Measurements from ENCODE around the gene UTS2B. TPM values are rescaled to one million over a fixed set of nuclear protein-coding genes. Genes with fewer than 3 reads are reported as not detected.

Gene UTS2B
- total RNA-seq, 4 donors from 2014 or later: 0.27 to 3.4 (median 2.2) TPM; not detected in 1

- Histone ChIP-seq H3K27ac (no peak overlapping the region), H3K4me3 (no peak overlapping the region), H3K36me3 (no peaks in the 10 kb centered on the region), H3K9me3 (no peaks in the 10 kb centered on the region), H3K4me1 (no peaks in the 10 kb centered on the region), H3K27me3 (no peaks in the 10 kb centered on the region)
- TF ChIP-seq POLR2AphosphoS5 (IDR thresholded peaks at IDR 0.05): no peak
- TF ChIP-seq POLR2A (IDR thresholded peaks at IDR 0.05): no peak
- TF ChIP-seq CTCF (IDR thresholded peaks at IDR 0.05): no peak
- no peak for TF ChIP-seq EP300 (IDR thresholded peaks at IDR 0.05; ENCODE audit: low read depth)
- in situ Hi-C loops (cut with MboI; ENCODE audit: low pct_ligation_motif_present in 1 of 4, low pct_unique_long_range_greater_than_20kb in 1 of 4, low sequenced_read_pairs in 3 of 4): no loop called here
- no peak for DNase-seq
- intact Hi-C loops (cut with DNase I; ENCODE audit: low total_unique reads): no loop called here
Observed at GRCh38 chr3:191261304-191261638, 69.1 kb downstream of the UTS2B start.

GRCh38 chr3:191260431-191261303 lies 69.7 kb downstream of the UTS2B start:
- WGBS, 2 donors (ENCODE audit: low coverage in 1 of 2): 70 to 90% methylated on average over 7 to 11 of the region's 11 CpGs
- DNase-seq: no peak
- TF ChIP-seq POLR2AphosphoS5 (IDR thresholded peaks at IDR 0.05) (no peak), EP300 (IDR thresholded peaks at IDR 0.05; ENCODE audit: low read depth) (no peak), CTCF (IDR thresholded peaks at IDR 0.05) (no peak), POLR2A (IDR thresholded peaks at IDR 0.05) (no peak)
- Histone ChIP-seq H3K9me3 (no peaks in the 10 kb centered on the region), H3K27me3 (no peaks in the 10 kb centered on the region), H3K36me3 (no peaks in the 10 kb centered on the region), H3K4me3 (no peak overlapping the region), H3K27ac (no peak overlapping the region), H3K4me1 (no peaks in the 10 kb centered on the region)
- in situ Hi-C loops (cut with MboI; ENCODE audit: low pct_ligation_motif_present in 1 of 4, low pct_unique_long_range_greater_than_20kb in 1 of 4, low sequenced_read_pairs in 3 of 4): no loop called here
- intact Hi-C loops (cut with DNase I; ENCODE audit: low total_unique reads): no loop called here

- Histone ChIP-seq H3K4me3 (no peak overlapping the region), H3K36me3 (no peaks in the 10 kb centered on the region), H3K27me3 (no peaks in the 10 kb centered on the region), H3K9me3 (no peaks in the 10 kb centered on the region), H3K27ac (no peak overlapping the region), H3K4me1 (no peaks in the 10 kb centered on the region)
- 56% methylated on average over 1 of the region's 1 CpG; no CpG with 5 or more reads in 1 of the 2 donors for WGBS, 2 donors (ENCODE audit: low coverage in 1 of 2)
- DNase-seq: no peak
- in situ Hi-C loops (cut with MboI; ENCODE audit: low pct_ligation_motif_present in 1 of 4, low pct_unique_long_range_greater_than_20kb in 1 of 4, low sequenced_read_pairs in 3 of 4): no loop called here
- no peak for TF ChIP-seq POLR2AphosphoS5 (IDR thresholded peaks at IDR 0.05)
- no peak for TF ChIP-seq CTCF (IDR thresholded peaks at IDR 0.05)
- TF ChIP-seq POLR2A (IDR thresholded peaks at IDR 0.05): no peak
- no peak for TF ChIP-seq EP300 (IDR thresholded peaks at IDR 0.05; ENCODE audit: low read depth)
- intact Hi-C loops (cut with DNase I; ENCODE audit: low total_unique reads): no loop called here
Observed at GRCh38 chr3:191259486-191259885, 70.8 kb downstream of the UTS2B start.

- H3K27ac ChIP-seq: no peak overlapping the region
- H3K4me1 ChIP-seq: no peaks in the 10 kb centered on the region
- no peak overlapping the region for H3K4me3 ChIP-seq
- no peaks in the 10 kb centered on the region for H3K36me3 ChIP-seq
- 76 to 93% methylated on average over 2 of the region's 2 CpGs for WGBS, 2 donors (ENCODE audit: low coverage in 1 of 2)
- no peaks in the 10 kb centered on the region for H3K9me3 ChIP-seq
- TF ChIP-seq POLR2A (IDR thresholded peaks at IDR 0.05) (no peak), CTCF (IDR thresholded peaks at IDR 0.05) (no peak), POLR2AphosphoS5 (IDR thresholded peaks at IDR 0.05) (no peak), EP300 (IDR thresholded peaks at IDR 0.05; ENCODE audit: low read depth) (no peak)
- DNase-seq: no peak
- intact Hi-C loops (cut with DNase I; ENCODE audit: low total_unique reads) (no loop called here), in situ Hi-C loops (cut with MboI; ENCODE audit: low pct_ligation_motif_present in 1 of 4, low pct_unique_long_range_greater_than_20kb in 1 of 4, low sequenced_read_pairs in 3 of 4) (no loop called here)
- no peaks in the 10 kb centered on the region for H3K27me3 ChIP-seq
Observed at GRCh38 chr3:191257286-191257685, 73.0 kb downstream of the UTS2B start.

Data from transverse colon (tissue), 4 donors.